ENCODE data around the gene COMMD8.
"Not testable (repeated sequence)": the region's sequence is repeated elsewhere in the genome, so short reads cannot be mapped to it uniquely, and the experiment has no call there.

Gene COMMD8

GRCh38 chr4:47463235-47463956 is at the start of gene COMMD8:
TSS of gene COMMD8 (minus strand) at chr4:47463702. CDS start at chr4:47463651, 51 bp downstream.
- peak; percentile 96 for DNase-seq (ENCODE audit: low spot score)

- DNase-seq (ENCODE audit: low spot score), result no peak
Measured at GRCh38 chr4:47510506-47511143, 47.1 kb upstream of the COMMD8 start.

- DNase-seq (ENCODE audit: low spot score), result no peak
Measured at GRCh38 chr4:47505666-47506065, 42.2 kb upstream of the COMMD8 start.

GRCh38 chr4:47505147-47505546 is 41.6 kb upstream of the COMMD8 start:
- no peak for DNase-seq (ENCODE audit: low spot score)

- DNase-seq (ENCODE audit: low spot score), result no peak
Measured at GRCh38 chr4:47500776-47501175, 37.3 kb upstream of the COMMD8 start.

- DNase-seq (ENCODE audit: low spot score), result no peak
Measured at GRCh38 chr4:47499700-47500099, 36.2 kb upstream of the COMMD8 start.

- no peak for DNase-seq (ENCODE audit: low spot score)
Measured at GRCh38 chr4:47498899-47499298, 35.4 kb upstream of the COMMD8 start.

- no peak for DNase-seq (ENCODE audit: low spot score)
Measured at GRCh38 chr4:47494124-47494430, 30.6 kb upstream of the COMMD8 start.

GRCh38 chr4:47493238-47494123 is 30.0 kb upstream of the COMMD8 start:
- no peak for DNase-seq (ENCODE audit: low spot score)

- DNase-seq (ENCODE audit: low spot score), result peak; percentile 30
Measured at GRCh38 chr4:47490550-47490949, 27.0 kb upstream of the COMMD8 start.

- no peak for DNase-seq (ENCODE audit: low spot score)
Measured at GRCh38 chr4:47488706-47489105, 25.2 kb upstream of the COMMD8 start.

- DNase-seq (ENCODE audit: low spot score), result not testable (repeated sequence)
Measured at GRCh38 chr4:47486727-47487126, 23.2 kb upstream of the COMMD8 start.

GRCh38 chr4:47486231-47486673 is 22.8 kb upstream of the COMMD8 start:
- DNase-seq (ENCODE audit: low spot score), result no peak

GRCh38 chr4:47485768-47486167 is 22.3 kb upstream of the COMMD8 start:
- no peak for DNase-seq (ENCODE audit: low spot score)

GRCh38 chr4:47485047-47485692 is 21.7 kb upstream of the COMMD8 start, which contains the start of gene ATP10D:
TSS of gene ATP10D (plus strand) at chr4:47485275. CDS start at chr4:47512541, 27,266 bp downstream.
- DNase-seq (ENCODE audit: low spot score), result peak; percentile 92

GRCh38 chr4:47484168-47484567 is 20.7 kb upstream of the COMMD8 start:
- DNase-seq (ENCODE audit: low spot score), result no peak

GRCh38 chr4:47483745-47484144 is 20.2 kb upstream of the COMMD8 start:
- no peak for DNase-seq (ENCODE audit: low spot score)

GRCh38 chr4:47482326-47482725 is 18.8 kb upstream of the COMMD8 start:
- DNase-seq (ENCODE audit: low spot score), result no peak

GRCh38 chr4:47478804-47479203 is 15.3 kb upstream of the COMMD8 start:
- DNase-seq (ENCODE audit: low spot score), result no peak

- no peak for DNase-seq (ENCODE audit: low spot score)
Measured at GRCh38 chr4:47475411-47475810, 11.9 kb upstream of the COMMD8 start.

GRCh38 chr4:47474799-47475198 is 11.3 kb upstream of the COMMD8 start:
- no peak for DNase-seq (ENCODE audit: low spot score)

GRCh38 chr4:47473141-47473750 is 9.7 kb upstream of the COMMD8 start:
- no peak for DNase-seq (ENCODE audit: low spot score)

Data from iPS-NIHi11 (cell line).